ENCODE measurements around the gene CAMTA1.

DNA sequence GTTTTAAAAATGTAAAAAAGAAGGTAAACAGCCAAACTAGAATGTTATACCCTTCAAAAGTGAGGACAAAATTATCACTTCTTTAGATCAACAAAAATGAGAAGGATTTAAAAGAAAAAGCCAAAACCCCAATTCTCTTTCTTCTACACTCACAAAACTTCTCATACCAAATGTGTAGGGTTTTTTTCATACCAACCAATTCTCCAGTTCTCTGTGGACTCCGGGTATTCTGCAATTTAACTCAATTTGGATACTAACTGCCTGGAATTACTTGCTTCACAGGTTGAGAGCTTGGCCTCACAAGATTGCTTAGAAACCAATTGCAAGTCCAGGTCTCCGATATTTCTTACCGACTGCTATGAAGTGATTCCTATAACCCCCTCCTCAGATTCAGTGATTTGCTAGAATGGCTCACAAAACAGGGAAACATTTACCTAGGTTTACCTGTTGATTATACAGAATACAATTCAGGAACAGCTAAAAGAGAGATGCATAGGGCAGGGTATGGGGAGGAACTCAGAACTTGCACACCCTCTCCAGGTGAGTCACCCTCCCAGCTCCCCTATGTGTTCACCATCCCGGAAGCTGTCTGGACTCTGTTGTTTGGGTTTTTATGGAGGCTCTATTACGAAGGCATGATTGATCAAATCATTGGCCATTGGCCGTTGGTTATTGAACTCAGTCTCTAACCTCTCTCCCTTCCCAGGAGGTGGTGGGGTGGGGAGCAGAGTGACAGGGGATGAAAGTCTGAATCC, 67.1 kb downstream of the CAMTA1 start:
- TF ChIP-seq, protein P1, sequence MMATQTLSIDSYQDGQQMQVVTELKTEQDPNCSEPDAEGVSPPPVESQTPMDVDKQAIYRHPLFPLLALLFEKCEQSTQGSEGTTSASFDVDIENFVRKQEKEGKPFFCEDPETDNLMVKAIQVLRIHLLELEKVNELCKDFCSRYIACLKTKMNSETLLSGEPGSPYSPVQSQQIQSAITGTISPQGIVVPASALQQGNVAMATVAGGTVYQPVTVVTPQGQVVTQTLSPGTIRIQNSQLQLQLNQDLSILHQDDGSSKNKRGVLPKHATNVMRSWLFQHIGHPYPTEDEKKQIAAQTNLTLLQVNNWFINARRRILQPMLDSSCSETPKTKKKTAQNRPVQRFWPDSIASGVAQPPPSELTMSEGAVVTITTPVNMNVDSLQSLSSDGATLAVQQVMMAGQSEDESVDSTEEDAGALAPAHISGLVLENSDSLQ (IDR thresholded peaks at IDR 0.05) = no peak
- TF ChIP-seq FOXK2 (IDR thresholded peaks at IDR 0.05) = no peak
- TF ChIP-seq FOXM1 (IDR thresholded peaks at IDR 0.05; ENCODE audit: borderline replicate concordance) = no peak
- no peak for TF ChIP-seq SUZ12 (IDR thresholded peaks at IDR 0.05)
